ENCODE measurements around the gene ACVRL1.

Gene ACVRL1

DNA sequence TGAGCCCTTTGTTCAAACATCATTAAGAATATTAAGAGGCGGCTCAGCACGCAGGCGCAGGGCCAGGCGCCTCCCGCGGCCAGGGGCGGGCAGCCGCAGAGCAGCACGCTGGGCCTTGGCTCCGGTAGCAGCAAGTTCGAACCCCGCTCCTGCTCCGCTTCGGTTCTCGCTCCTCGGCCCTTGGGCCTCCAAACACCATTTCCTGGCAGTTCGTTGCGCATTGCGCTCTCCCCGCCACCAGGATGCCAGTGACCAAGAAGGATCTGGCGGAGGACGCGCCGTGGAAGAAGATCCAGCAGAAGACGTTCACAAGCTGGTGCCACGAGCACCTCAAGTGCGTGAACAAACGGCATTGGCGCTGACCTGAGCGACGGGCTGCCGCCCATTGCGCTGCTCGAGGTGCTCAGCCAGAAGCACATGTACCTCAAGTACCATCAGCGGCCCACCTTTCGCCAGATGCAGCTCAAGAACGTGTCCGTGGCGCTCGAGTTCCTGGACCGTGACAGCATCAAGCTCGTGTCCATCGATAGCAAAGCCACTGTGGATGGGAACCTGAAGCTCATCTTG is 6.9 kb upstream of the ACVRL1 start:
- DNase-seq (ENCODE audit: low spot score), result no peak

DNA sequence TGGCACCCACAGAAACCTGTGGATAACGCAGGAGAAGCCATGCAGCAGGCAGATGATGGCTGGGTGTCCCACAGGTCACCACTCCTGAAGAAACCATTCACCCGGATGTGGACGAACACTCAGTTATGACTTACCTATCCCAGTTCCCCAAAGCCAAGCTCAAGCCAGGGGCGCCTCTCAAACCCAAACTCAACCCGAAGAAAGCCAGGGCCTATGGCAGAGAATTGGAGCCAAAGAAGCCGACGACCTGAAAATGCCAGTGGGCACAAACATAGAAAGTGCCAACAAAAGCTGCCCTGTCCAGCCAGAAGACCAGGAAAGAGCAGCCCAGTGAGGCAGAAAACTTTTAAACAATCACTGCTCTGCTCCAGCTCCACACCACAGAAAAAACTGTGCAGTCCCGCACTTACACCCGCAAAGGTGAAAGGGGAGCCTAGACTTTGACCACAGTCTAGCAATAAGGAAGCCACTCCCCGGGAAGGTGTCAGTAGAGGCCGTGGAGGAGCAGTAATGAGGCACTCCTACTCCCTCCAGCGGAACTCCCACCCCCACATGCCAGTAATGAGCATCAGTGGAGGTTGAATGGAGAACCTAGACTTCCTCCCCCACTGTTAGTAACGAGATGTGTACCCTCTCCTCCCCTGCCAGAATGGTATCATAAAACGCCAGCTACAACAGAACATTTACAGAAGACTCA is 6.0 kb upstream of the ACVRL1 start:
- no peak for DNase-seq (ENCODE audit: low spot score)

DNA sequence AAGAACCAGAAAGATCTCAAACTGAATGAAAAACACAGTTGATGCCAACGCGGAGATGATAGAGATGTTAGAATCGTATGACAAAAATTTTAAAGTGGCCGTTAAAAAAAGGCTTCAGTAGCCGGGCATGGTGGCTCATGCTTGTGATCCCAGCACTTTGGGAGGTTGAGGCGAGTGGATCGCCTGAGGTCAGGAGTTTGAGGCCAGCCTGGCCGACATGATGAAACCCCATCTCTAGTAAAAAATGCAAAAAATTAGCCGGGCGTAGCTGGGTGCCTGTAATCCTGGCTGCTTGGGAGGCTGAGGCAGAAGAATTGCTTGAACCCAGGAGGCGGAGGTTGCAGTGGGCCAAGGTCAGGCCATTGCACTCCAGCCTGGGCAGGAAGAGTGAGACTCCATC is 5.4 kb upstream of the ACVRL1 start:
- no peak for DNase-seq (ENCODE audit: low spot score)

DNA sequence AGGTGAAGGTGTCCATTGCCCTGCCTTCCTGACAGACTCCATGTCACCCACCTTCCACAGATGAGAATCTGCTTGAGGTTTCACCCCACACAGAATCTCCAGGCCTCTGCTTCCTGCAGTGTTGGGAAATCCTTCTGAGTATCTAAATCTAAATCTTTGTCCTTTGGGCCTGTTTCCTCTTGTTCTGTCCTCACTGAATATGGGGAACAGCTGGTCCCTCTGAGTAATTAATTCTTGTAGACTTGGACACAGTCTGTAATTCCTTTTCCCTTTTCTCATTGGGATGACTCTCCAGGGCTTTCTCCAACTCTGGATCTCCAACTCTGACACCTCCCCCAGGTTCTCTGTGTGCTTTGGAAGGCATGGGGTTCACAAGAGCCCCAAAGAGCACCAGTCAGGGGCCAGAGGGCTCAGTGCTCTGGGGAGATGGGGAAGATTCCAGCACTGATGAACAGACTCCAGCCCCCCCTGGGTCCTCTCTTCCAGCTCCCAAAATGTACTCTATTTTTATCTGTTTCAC is 2.3 kb upstream of the ACVRL1 start:
- no peak for DNase-seq (ENCODE audit: low spot score)

DNA sequence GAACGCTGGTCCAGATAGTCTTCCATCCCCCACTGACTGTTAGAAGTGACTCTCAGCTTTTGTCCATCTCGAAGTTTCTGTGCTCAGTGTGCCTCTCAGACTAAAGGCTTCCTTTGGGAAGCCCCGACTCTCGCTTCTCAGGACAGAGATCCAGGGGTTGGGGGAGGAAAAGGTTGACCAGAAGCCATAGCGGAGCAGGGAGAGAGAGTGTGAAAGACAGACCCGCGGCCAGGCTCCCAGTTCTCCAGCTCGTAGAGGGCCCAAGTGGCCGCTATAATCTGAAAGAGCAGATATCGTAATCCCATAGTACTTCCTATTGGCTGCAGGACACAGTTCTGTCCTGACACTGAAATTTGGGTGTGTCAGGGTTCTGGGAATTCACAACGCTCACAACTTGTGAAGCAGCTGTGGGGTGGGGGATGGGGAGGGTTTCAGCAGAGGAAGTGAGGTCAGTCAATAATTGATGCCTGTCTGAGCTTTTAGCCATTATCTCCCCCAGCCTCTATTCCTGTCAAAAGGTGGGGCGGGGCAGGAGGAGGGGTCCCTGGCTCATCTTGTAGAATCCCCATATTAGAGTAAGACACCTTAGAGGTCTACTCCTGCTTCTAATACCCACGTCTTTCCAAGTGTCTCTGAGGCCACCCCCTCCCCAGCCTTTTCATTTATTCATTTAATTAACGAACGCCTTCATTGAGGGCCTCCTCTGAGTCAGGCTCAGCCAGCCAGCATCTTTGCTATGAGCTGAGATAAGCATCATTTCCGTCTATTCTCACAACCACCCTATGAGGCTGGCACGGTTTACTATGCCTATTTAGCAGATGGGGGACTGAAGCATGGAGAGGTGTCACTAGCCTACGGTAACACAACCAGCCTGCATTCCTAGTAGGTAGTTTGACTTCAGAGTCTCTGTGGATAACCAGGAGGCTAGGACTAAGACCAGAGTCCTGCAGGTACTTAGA is 1.6 kb upstream of the ACVRL1 start:
- DNase-seq (ENCODE audit: low spot score), result no peak

DNA sequence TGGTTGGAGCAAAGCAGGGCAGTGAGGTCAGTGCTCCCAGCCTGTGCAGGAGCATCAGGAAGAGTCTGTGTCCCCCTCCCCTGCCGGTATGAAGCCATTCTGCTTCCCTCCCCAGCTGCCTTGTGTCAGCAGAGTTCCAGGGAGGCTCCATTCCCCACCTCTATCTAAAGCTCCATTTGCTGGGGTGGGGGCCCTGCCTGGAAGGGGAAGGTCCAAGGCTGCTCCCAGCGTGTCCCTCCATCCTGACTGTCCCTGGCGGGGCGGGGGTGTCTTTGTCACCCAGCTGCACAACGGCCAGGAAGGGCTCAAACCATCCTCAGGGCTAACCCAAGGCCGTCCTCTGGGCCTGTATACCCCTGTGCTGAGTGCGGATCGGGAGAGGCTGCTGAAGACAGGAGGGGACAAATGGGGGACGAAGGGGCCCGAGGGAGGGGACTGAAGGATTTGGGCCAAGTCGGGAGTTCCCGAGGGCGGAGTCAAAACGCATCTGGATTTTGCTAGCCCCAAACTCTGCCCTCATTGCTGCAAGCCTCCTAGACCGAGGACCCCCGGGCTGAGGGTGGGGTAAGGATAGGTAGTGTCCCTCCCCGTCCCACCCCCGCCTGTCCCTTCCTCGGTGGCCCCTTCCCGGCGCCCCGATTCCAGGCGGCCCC is 748 bp upstream of the ACVRL1 start:
- no peak for DNase-seq (ENCODE audit: low spot score)

DNA sequence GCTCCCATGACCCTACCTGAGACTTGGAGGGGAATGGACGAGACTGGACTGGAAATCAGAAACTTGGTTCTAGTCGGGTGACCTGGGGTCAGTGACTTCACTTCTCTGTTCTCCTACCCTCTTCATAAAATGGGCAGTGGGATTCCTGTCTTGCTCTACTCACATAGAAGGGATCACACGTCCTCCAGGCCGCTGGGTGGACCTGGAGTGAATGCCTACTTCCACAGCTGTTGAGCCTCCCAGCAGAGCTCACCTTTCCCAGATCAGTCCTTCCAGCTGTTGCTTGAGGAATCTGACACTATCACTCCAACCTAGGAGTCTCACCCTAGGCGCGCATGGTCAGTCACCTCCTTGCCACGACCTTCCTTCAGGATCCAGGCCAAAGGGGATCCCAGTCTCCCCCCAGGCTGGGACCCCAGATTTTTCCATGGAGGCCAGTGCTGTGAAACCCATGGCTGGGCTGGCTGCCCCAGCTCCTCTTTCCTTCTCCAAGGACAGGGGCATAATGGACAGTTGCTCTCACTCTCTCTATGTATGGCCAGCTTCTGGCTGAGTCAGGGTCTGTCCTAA is 637 bp downstream of the ACVRL1 start:
- no peak for DNase-seq (ENCODE audit: low spot score)

DNA sequence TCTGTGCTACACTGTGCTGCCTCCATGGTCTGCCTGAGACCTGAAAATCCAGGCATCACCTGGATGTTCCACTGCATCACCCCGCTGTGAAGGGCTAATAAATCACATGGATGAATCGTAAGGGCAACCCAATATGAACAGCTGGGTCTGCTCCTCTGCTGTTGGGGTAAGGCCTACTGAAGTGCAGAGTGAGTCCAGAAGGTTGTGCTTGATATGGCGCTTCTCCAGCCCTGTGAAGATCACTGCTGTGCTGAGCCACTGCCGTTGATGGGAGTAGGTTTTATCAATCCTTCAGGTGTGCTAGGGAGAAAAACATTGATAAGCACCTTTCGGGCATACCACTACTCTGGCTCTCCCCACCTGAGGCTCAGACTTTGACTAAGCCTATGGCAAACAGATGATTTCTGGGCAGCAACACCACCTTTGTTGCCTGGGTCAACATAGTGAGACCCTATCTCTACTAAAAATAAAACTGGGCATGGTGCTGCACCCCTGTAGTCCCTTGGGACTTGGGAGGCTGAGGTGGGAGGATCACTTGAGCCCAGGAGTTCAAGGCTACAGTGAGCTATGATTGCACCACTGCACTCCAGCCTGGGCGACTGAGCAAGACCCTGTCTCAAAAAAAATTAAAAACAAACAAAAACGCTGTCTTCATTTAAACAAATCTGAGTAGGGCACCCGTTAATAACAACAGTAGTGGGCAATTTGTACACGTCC is 1.7 kb downstream of the ACVRL1 start:
- no peak for DNase-seq (ENCODE audit: low spot score)

DNA sequence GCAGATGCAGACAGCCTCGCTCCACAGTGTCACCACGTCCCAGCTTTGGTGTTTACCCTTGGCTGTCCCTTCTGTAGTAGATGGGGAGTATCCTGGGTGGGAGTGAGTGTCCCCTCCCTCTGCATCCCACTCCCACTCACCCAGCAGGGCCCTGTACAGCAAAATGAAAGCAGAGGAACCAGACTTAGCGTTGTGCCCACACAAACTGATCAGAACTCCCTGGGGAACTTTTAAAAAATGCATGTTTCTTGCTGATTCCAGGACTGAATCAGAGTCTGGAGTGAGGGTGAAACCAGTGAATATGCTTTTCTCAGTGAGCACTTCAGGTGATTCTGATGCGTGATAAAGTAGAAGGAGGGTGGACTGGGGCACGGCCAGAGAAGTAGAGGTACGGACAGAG is 2.9 kb downstream of the ACVRL1 start:
- no peak for DNase-seq (ENCODE audit: low spot score)

DNA sequence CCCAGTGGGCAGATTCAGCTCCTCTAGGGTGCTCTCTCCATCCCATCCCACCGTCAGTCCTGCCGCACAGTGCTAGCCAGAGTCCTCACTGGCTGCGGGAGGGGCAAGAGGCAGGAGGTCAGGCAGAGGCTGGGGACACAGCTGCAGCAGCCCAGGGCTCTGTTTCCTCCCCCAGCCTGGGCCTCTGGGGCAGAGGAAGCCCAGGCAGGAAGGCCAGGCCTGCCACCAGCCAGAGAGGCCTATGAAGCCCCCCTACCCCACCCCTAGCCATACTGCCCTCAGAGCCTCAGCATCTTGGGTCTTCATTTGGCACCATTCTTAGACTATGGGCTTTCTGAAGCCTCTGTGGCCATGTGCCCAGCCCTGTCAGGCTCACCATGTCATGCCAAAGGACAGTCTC is 3.4 kb downstream of the ACVRL1 start:
- DNase-seq (ENCODE audit: low spot score), result no peak

DNA sequence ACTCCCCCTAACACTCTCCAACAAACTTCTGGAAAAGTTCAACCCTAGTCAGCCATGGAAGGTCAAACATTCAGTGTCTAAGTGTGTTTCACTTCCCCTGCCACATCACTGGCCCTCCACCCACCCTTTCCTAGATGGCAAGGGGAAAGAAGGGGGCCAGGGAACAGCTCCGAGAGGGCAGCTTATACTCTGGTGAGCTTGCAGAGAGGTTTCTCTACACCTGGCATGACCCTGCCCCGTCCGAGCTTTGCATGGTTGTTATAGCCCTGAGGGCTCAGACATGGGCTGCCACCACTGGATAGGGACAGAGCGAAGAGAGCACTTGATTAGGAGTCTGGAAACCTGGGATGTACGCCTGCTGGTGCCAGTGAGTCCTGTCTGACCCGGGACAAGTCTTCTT is 4.0 kb downstream of the ACVRL1 start:
- no peak for DNase-seq (ENCODE audit: low spot score)

DNA sequence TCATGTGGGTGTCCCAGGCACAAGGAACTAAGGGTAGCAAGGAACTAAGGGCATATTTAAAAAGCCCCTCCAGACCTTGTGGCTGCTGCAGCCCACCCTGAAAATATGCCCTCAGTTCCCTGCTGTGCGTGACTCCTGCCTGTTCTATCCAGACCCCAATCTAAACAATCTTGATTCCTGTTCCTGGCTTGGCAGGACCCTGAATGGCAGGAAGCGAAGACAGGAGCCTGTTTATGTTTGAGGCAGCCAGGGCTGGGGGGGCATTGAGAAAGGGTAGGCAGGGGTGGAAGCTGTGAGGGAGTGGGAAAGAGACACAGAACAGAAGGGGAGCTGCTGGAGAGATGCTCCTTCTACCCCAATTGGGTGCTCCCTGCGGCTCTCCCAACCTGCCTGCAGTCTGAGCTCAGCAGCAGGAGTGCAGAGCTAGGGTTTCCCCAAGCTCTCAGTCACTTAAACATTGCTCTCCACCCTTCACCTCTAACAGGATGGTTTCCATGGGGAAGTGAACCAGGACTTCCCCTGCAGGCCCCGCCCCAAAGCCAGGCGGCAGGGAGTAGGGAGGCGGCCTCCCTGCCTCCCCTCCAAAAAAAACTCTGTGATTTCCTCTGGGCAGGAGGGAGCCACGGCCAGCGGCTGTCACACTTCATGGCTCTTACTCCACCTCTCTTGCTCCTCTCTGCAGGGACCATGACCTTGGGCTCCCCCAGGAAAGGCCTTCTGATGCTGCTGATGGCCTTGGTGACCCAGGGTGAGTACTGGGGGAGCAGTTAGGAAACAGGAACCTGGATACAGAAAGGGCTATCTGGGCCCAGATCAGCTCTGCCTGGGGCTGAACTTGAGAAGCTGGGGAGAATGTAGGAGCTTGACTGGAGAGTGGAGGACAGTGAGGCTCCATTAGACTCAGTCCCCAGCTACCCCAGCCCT is 4.7 kb downstream of the ACVRL1 start:
- no peak for DNase-seq (ENCODE audit: low spot score)

DNA sequence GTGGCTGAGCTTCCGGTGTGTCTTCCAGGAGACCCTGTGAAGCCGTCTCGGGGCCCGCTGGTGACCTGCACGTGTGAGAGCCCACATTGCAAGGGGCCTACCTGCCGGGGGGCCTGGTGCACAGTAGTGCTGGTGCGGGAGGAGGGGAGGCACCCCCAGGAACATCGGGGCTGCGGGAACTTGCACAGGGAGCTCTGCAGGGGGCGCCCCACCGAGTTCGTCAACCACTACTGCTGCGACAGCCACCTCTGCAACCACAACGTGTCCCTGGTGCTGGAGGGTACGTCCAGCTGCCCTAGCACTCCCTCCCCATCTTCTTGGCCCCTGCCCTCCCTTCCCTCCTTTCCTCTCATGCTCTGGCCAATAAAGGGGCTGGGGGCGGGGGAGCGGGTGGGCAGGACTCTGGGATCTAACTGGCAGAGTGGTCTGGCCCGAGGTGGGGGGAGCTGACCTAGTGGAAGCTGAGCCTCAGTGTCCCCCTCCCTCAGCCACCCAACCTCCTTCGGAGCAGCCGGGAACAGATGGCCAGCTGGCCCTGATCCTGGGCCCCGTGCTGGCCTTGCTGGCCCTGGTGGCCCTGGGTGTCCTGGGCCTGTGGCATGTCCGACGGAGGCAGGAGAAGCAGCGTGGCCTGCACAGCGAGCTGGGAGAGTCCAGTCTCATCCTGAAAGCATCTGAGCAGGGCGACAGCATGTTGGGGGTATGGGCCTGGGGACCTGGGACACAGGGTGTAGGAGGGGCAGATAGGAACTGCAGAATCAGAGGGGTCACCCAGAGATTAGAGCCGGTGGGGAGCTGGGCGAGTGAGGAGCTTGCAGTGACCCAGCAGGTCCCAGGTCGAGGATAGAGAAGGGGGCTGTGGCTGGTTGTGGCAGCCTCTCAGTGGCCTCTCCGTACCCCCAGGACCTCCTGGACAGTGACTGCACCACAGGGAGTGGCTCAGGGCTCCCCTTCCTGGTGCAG is 6.0 kb downstream of the ACVRL1 start:
- no peak for DNase-seq (ENCODE audit: low spot score)

DNA sequence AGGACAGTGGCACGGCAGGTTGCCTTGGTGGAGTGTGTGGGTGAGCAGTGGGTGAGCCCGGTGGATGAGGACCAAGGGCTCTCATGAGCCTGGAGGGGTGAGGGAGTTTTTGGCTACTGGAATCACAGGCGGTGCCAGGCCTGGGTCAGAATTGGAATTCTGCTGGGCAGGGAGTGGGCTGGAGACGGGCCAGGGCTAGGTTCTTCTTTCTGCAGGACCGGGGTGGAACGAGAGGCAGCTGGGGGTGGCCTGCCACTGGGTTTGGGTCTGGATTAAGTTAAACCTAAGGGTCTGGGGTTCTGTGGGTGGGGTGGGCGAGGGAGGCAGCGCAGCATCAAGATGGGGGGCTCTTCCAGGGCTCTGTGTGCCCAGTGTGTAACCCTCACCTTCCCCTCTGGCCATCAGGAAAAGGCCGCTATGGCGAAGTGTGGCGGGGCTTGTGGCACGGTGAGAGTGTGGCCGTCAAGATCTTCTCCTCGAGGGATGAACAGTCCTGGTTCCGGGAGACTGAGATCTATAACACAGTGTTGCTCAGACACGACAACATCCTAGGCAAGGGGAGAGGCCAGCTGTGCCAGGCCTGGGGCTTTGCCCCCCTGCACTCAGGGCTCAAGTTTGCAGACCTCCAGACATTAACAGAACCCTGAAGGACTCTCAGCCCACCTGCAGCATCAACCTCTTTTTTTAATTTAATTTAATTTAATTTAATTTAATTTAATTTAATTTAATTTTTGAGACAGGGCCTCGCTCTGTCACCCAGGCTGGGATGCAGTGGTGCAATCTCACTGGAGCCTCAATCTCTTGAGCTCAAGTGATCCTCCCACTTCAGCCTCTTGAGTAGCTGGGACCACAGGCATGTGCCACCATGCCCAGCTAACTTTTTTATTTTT is 7.0 kb downstream of the ACVRL1 start:
- no peak for DNase-seq (ENCODE audit: low spot score)

DNA sequence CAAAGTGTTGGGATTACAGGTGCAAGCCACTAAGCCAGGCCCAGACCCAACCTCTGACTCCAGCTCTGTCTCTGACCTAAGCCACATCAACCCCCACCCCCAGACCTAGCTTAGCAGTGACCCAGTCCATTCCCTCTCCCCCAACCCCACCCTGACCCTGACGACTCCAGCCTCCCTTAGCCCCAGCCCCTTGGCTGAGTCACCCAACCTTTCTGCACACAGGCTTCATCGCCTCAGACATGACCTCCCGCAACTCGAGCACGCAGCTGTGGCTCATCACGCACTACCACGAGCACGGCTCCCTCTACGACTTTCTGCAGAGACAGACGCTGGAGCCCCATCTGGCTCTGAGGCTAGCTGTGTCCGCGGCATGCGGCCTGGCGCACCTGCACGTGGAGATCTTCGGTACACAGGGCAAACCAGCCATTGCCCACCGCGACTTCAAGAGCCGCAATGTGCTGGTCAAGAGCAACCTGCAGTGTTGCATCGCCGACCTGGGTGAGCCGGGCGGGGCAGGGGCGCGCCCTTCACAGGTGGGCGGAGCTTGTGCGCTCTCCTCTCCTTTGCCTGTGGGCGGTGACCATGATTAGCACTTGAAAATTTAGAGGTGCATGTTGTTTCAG is 7.8 kb downstream of the ACVRL1 start:
- no peak for DNase-seq (ENCODE audit: low spot score)

DNA sequence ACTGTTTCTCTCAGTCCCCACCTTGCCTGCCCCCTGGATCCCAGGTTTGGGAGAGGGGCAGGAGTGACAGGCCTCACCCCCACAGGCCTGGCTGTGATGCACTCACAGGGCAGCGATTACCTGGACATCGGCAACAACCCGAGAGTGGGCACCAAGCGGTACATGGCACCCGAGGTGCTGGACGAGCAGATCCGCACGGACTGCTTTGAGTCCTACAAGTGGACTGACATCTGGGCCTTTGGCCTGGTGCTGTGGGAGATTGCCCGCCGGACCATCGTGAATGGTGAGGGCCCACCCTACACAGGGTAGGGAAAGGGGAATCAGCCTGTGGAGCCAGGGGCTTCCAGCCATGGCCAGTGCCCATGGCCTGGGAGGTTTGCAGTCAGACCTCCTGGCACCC is 8.6 kb downstream of the ACVRL1 start:
- DNase-seq (ENCODE audit: low spot score), result no peak

DNA sequence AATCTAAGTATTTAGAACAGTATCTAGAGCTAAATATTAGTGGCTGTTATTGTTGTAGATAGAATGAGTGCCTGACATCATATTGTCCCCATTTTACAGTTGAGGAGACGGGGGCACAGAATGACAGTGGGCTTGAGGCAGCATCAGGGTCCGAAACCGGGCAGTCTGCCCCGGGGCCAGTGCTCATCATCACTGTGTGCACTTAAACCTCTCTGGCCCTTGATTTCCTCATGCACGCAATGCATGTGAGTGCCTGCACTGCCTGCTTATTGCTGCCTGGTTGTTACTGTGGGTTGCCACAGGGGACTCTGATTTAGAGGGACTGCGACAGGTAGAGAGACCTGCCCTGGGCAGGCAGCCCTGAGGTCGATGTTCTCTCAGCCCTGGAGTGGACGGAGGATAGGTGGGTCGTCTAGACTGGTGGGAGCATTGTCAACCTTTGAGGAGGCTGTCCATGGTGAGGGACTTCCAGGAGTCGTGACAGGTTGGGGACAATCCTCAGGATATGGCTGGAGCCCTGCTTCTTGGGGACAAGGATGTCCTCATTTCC is 9.8 kb downstream of the ACVRL1 start:
- DNase-seq (ENCODE audit: low spot score), result no peak

Measured in CD4-positive, alpha-beta T cell treated with Interleukin-6 at 100 ng/mL for 8 hours (primary cell).